HG03039 (cell line): Measurements from ENCODE around the gene TOPBP1.

Source experiments
- ATAC-seq: cut with Tn5 transposase; IDR thresholded peaks from one replicate; pipeline ENCODE4 v1.9.1; 2021; ENCODE audit warnings: mild to moderate bottlenecking, moderate library complexity; ENCODE audit not compliant: unreplicated experiment

Gene TOPBP1

DNA sequence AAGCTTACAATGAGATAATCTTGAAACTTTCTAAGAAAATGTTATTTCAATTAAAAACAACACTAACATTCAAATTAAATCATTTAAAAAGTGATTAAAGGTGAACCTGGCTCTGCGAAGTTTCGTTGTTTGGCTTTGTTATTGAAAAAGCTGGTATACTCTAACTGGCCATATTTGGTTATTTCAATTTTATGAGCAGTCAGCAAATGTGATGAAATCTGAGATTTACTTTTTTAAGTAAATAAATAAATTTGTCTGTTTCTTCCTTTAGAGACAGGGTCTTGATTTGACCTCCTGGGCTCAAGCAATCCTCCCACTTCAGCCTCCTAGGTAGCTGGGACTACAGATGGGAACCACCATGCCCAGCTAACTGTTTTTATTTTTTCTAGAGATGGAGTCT lies 50.2 kb downstream of the TOPBP1 start:
- no peak for ATAC-seq

- ATAC-seq, result no peak
Measured at GRCh38 chr3:133610031-133610430, 51.7 kb downstream of the TOPBP1 start.

DNA sequence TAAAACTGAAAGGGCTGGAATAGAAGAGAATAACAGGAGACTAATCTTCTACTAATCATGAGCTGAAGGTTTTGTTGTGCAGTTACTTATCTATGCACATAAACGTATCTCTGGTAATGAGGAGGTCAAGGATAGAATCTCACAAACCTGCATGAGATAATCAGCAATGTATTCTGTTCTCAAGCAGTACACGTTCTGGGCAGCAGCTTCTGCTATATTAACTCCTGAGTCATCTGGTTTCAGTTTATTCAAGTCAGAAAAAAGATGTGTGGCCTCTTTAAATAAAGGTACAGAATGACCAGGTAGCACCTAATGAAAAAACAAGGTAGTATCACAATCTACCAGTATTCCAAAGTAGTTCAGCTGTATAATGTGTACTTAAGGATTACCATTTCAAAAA lies 53.4 kb downstream of the TOPBP1 start:
- no peak for ATAC-seq

GRCh38 chr3:133607816-133608215 lies 53.9 kb downstream of the TOPBP1 start:
- no peak for ATAC-seq

DNA sequence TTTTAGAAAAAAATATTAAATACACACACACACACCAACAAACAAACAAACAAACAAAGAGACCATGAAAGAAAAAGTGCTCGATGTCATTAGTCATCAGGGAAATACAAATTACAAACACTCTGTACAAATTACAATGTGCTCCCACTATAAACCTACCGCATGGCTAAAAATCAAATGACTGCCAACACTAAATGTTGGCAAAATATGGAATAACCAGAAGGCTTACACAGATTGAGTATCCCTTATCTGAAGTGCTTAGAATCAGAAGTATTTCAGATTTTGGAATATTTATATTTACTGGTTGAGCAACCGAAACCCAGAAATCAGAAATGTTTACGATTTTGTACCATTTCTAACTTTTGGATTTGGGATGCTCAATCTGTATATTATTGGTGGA lies 54.8 kb downstream of the TOPBP1 start:
- ATAC-seq, result no peak

DNA sequence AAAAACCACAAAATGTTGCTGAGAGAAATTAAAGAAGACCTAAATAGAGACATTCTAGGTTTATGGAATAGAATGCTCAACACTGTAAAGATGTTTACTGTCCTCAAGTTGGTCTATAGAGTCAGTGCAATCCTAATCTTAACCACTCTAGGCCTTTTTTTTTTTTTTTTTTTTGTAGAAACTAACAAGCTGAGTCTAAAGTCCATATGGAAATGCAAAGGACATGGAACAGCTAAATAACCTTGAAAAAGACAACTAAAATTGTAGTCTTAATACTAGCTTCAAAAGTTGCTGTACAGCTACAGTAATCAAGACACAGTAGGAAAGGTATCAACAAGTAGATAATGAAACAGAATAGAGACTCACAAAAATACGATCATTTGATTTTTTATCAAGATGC lies 55.4 kb downstream of the TOPBP1 start:
- ATAC-seq, result no peak

DNA sequence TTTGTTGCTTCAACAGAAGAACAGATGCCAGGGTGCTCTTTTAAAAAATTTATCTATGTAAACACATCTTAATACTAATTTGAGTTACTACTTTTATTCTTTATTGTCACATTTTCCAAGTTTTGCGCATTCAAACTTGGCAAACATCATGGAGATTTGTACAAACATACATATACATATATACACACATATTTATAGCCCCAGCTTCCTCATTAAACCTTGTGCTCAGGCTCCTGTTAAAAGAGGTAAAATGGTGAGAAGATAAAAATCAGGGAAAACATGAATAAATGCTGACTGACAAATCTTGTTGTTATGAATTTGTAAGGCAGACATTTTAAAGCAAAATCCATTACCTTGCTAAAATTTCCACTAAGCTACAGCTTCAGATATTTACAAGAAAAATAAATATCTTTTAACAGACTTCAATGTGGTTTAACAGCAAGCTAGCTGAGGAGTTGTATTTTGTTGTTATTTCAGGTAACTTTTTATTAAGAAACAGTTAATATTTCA lies 61.1 kb downstream of the TOPBP1 start:
- ATAC-seq, result no peak

GRCh38 chr3:133599280-133599679 lies 62.5 kb downstream of the TOPBP1 start:
- ATAC-seq, result no peak

DNA sequence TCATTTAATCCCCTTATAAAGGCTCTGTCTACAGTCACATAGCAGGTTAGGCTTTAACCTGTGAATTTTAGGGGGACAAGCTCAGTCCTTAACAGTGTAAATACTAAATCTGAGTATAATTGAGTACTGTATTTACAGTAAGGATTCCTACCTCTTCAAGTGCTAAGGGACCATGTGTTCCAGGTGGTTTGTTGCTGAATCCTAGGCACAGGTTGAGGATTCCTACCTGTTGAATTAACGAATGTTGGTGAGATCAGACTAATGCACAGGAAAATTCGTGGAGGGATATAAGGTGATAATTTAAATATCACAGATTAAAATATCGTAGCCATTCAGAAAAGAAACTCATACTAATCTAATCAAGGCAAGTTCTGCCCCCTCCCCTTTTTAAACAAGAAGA lies 63.3 kb downstream of the TOPBP1 start:
- ATAC-seq, result no peak

DNA sequence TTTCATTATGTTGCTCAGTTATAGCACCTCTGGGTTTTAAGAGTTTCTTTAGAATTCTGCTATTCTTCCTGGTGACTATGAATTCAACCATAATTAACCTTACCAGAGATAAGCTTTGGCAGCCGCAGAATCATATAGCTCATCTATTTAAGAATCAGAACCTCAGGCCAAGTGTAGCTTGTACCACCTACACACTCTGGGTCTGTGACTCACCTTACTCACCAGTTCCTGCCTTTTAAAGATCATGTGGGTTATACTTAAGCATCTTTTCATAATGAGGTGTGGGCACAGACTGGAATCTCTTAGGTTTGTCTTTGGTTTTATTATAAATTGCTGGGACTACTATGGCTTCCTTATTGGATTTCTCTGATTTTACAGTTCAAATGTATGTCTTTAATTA lies 66.4 kb downstream of the TOPBP1 start:
- ATAC-seq, result no peak

GRCh38 chr3:133593243-133593642 lies 68.5 kb downstream of the TOPBP1 start:
- no peak for ATAC-seq

DNA sequence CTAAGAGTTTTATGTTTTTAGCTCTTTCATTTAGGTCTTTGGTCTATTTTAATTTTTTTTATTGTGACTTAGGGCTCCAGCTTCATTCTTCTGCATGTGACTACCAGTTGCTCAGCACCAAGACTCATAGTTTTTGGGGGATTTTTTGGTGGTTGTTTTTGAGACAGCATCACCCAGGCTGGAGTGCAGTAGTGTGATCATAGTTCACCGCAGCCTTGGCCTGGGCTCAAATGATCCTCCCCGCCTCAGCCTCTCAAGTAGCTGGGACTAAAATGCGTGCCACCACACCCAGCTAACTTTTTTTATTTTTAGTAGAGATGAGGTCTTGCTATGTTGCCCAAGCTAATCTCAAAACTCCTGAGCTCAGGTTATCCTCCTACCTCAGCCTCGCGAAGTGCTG lies 68.9 kb downstream of the TOPBP1 start:
- no peak for ATAC-seq

- ATAC-seq, result no peak
Measured at GRCh38 chr3:133591271-133591742, 70.4 kb downstream of the TOPBP1 start.

DNA sequence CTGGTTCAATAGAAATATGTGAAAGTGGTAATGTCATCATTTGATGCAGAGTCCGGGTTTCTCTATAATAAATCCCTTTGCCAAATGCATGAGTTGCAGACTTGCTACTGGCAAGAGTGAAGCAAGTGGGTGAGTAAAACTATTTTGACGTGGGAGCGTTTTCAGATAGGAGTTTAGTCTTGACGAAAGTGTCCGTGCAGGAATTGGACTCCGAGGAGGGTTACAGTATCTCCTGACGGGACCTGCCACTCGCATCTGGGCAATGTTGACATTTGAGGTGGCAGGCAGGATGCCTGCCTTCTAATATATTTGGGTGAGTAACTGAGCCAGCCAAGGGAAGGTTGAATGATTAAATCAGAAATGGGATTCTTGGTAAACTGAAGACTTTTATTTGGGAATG lies 72.2 kb downstream of the TOPBP1 start:
- no peak for ATAC-seq

DNA sequence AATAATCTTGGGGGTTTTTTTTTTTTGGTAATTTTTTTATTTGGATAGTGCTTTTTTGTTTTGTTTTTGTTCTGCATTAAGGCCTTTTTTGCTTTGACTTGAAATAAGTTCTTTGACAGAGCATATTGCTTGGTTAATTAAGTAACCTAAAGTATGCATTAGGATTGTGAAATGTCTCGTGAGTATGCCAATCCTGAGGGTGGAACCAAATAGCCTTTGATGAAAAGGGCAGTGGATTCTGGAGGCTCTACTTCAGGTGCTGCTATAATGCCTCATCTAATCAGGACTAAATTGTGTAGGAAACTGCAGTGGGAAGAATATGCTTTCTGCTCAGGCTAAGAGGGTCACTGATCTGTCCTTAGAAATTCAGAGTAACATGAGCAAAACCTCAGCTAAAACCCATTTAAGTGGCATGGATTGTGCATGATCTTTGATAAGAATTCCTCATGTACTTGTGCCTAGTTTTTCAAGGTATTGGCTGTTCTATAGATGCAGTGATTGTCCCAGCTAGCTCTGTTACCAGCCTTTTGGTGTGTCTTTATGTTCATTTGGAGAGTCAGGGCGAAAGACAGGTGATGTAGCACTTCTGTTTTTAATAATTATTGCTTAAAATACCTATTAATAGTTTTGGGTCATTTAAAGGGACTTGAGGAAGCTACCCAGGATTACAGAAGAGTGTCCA lies 72.8 kb downstream of the TOPBP1 start:
- ATAC-seq, result no peak

- no peak for ATAC-seq
Measured at GRCh38 chr3:133588035-133588434, 73.7 kb downstream of the TOPBP1 start.

DNA sequence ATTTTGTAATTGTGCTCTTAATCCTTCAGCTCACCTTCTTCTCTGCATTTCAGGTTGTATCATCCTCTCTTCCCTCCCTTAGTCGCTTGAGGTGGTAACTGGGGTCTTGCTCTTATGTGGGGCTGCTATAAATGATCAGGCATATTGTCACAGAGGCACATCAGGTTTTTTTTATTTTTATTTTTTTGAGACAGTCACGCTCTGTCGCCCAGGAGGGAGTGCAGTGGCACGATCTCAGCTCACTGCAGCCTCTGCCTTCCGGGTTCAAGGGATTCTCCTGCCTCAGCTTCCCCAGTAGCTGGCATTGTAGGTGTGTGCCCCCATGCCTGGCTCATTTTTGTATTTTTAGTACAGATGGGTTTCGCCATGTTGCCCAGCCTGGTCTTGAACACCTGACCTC lies 78.3 kb downstream of the TOPBP1 start:
- no peak for ATAC-seq

DNA sequence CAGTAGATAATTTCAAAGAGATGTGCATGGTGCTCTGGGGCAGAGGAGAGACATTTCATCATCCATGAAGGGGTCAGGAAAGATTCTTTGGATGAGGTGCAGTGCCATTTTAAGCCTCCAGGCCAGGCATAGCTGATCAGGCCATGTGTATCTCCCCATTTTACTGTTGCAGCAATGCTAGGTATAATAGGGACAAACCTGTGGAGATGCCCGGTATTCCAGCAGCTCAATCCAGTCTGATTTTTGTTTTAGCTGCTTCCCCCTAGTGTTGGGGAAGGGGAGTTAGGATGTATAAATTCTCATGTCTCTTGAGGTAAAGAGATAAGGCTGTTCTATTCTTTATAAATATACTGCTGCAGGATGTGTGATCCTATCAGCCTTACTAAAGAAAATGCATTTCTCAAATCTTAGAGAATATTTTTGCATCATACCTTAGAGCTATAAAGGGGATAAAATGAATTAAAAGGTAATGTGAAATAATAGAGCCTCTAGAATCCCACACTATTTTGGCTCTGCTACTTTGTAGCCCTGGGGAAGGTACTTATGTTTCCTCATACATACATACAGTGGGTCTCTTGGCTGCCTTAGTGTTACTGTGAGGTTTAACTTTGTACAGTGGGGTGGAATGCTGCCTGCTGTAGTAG lies 83.1 kb downstream of the TOPBP1 start:
- no peak for ATAC-seq

GRCh38 chr3:133576169-133576568 lies 85.6 kb downstream of the TOPBP1 start:
- no peak for ATAC-seq

GRCh38 chr3:133575086-133575485 lies 86.7 kb downstream of the TOPBP1 start:
- ATAC-seq, result no peak

- ATAC-seq, result peak; percentile 27
Measured at GRCh38 chr3:133574260-133574881, 87.4 kb downstream of the TOPBP1 start.

GRCh38 chr3:133573629-133574194 lies 88.0 kb downstream of the TOPBP1 start, which contains the start of gene CDV3:
TSS of gene CDV3 (plus strand) at chr3:133573686. CDS start at chr3:133574045, 359 bp downstream.
- peak; percentile 26 for ATAC-seq
